VCaP (cell line): Measurements from ENCODE around the gene ZFPM1.

Experiments
- H3K27ac ChIP-seq: fragments of 450-650 bp; 2 replicates; pipeline ENCODE4 v1.5.1; 2017
- CTCF ChIP-seq: fragments of 450-650 bp; conservative IDR thresholded peaks from 2 replicates; pipeline ENCODE4 v1.5.1; 2017; ENCODE audit warnings: mild to moderate bottlenecking, moderate library complexity

The ZFPM1 gene

GRCh38 chr16:88459366-88460073 is 6.4 kb downstream of the ZFPM1 start:
- H3K27ac ChIP-seq = no peak overlapping the region
- TF ChIP-seq CTCF = no peak

- H3K27ac ChIP-seq = no peak overlapping the region
- TF ChIP-seq CTCF = no peak
Measured at GRCh38 chr16:88460496-88461330, 7.6 kb downstream of the ZFPM1 start.

- no peak for TF ChIP-seq CTCF
- H3K27ac ChIP-seq = no peak overlapping the region
Measured at GRCh38 chr16:88461331-88462269, 8.5 kb downstream of the ZFPM1 start.

- TF ChIP-seq CTCF = no peak
- H3K27ac ChIP-seq = no peak overlapping the region
Measured at GRCh38 chr16:88462396-88462795, 9.3 kb downstream of the ZFPM1 start.

GRCh38 chr16:88463411-88463810 is 10.3 kb downstream of the ZFPM1 start:
- TF ChIP-seq CTCF = no peak
- no peak overlapping the region for H3K27ac ChIP-seq

- H3K27ac ChIP-seq = no peak overlapping the region
- TF ChIP-seq CTCF = no peak
Measured at GRCh38 chr16:88464447-88465318, 11.6 kb downstream of the ZFPM1 start.
